Measurements from ENCODE around the gene NRG2.

DNA sequence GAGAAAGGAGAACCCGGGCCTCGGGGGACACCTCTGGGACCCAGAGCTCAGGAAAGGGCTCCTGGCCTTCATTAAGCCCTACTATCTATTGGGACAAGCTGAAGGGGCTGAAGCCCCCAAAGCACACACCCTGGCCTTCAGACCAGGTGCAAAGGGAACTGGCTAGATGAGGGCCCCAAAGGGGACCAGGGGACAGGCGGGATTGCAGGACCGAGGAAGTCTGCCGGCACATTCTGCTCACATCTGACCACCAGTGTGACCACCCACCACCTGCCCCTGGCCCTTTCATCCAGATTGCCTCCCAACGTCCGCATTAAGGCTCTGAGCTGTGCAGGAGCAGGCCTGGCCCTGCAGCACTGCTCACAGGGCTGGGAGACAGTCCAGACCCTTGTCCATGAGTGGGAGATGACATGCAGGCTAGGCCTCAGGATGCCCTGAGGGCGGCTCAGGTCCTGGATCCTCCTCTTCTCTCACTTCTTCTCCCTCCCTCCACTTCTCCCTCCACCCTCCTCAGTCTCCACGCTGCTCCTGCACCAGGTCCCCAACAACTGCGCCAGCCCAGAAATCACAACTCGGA, 228.3 kb downstream of the NRG2 start:
- TF ChIP-seq, protein P1, sequence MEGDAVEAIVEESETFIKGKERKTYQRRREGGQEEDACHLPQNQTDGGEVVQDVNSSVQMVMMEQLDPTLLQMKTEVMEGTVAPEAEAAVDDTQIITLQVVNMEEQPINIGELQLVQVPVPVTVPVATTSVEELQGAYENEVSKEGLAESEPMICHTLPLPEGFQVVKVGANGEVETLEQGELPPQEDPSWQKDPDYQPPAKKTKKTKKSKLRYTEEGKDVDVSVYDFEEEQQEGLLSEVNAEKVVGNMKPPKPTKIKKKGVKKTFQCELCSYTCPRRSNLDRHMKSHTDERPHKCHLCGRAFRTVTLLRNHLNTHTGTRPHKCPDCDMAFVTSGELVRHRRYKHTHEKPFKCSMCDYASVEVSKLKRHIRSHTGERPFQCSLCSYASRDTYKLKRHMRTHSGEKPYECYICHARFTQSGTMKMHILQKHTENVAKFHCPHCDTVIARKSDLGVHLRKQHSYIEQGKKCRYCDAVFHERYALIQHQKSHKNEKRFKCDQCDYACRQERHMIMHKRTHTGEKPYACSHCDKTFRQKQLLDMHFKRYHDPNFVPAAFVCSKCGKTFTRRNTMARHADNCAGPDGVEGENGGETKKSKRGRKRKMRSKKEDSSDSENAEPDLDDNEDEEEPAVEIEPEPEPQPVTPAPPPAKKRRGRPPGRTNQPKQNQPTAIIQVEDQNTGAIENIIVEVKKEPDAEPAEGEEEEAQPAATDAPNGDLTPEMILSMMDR (IDR thresholded peaks at IDR 0.05): no peak
- TF ChIP-seq POLR2A (IDR thresholded peaks at IDR 0.05): no peak

All from adrenal gland (tissue), 5 donors.